Caco-2 (cell line): ENCODE measurements around the gene DYNC1H1. TPM values are rescaled to one million over a fixed set of nuclear protein-coding genes. Genes with fewer than 3 reads are reported as not detected.

Experiments used
- BruUV-seq: library from RNA; stranded (reverse); fragments of 400-500 nt; replicated peaks from 2 replicates; lab custom pipeline; 2021; lab: Mats Ljungman, UMichigan
- CTCF ChIA-PET: fragments of 300-600 bp; sonication (Branson Sonifier 250); formaldehyde crosslinking; loops from one replicate; lab custom pipeline; 2022; ENCODE audit warnings: antibody characterized with exemption; lab: Charles Lee
- POLR2A ChIA-PET: fragments of 300-600 bp; sonication (Branson Sonifier 250); formaldehyde crosslinking; loops from one replicate; lab custom pipeline; 2022; ENCODE audit warnings: antibody characterized with exemption; lab: Charles Lee
- DNase-seq, 2 experiments: peaks; one replicate each; pipeline versions ENCODE4 v3.0.0 to v3.0.0-alpha.2; 2020 to 2022
- H3K27me3 ChIP-seq: replicated peaks from 2 replicates; pipeline ENCODE4 v1.6.0; 2011; ENCODE audit warnings: low read length; ENCODE audit not compliant: control insufficient read depth, insufficient read depth
- H3K36me3 ChIP-seq: 2 replicates; pipeline ENCODE4 v1.5.1; 2011; ENCODE audit warnings: low read length; ENCODE audit not compliant: control insufficient read depth, insufficient read depth
- H3K4me1 ChIP-seq: fragments of 250-450 bp; sonication (Bioruptor Pico); 2 replicates; pipeline ENCODE4 v1.5.1; 2020; ENCODE audit warnings: mild to moderate bottlenecking
- H3K4me3 ChIP-seq: 2 replicates; pipeline ENCODE4 v1.5.1; 2011; ENCODE audit warnings: low read depth, mild to moderate bottlenecking, control low read depth, low read length
- H3K9me3 ChIP-seq: fragments of 250-450 bp; sonication (Bioruptor Pico); 2 replicates; pipeline ENCODE4 v1.5.1; 2020; ENCODE audit warnings: mild to moderate bottlenecking, moderate library complexity
- H3K27ac Mint-ChIP-seq: one replicate; pipeline ENCODE4 v1.8.0; 2022; ENCODE audit warnings: mixed read lengths; ENCODE audit not compliant: unreplicated experiment
- H3K27me3 Mint-ChIP-seq: one replicate; pipeline ENCODE4 v1.8.0; 2022; ENCODE audit warnings: mixed read lengths; ENCODE audit not compliant: insufficient read depth, unreplicated experiment
- H3K36me3 Mint-ChIP-seq: one replicate; pipeline ENCODE4 v1.8.0; 2022; ENCODE audit warnings: mild to moderate bottlenecking, mixed read lengths; ENCODE audit not compliant: insufficient read depth, unreplicated experiment
- H3K4me1 Mint-ChIP-seq: one replicate; pipeline ENCODE4 v1.8.0; 2022; ENCODE audit warnings: low read depth, mixed read lengths; ENCODE audit not compliant: unreplicated experiment
- H3K4me3 Mint-ChIP-seq: one replicate; pipeline ENCODE4 v1.8.0; 2022; ENCODE audit warnings: mild to moderate bottlenecking, moderate library complexity, mixed read lengths; ENCODE audit not compliant: unreplicated experiment
- H3K9me3 Mint-ChIP-seq: one replicate; pipeline ENCODE4 v1.8.0; 2022; ENCODE audit warnings: mixed read lengths; ENCODE audit not compliant: unreplicated experiment
- CTCF ChIP-seq, 2 experiments: fragments of 200-600 bp in 1 of 2; IDR thresholded peaks; 1 replicate in 1 of 2; 2 replicates in 1 of 2; pipeline versions ENCODE4 v1.5.1 to v1.8.0; 2011 to 2022; ENCODE audit warnings: antibody characterized with exemption in 1 of 2, control low read depth in 1 of 2, inconsistent platforms in 1 of 2, low read depth in 1 of 2, low read length in 1 of 2, mild to moderate bottlenecking in 1 of 2, moderate library complexity in 1 of 2; ENCODE audit not compliant: insufficient read depth in 1 of 2, severe bottlenecking in 1 of 2, unreplicated experiment in 1 of 2
- intact Hi-C: fragments of 100-400 bp; cut with micrococcal nuclease; formaldehyde crosslinking; loops from one replicate; pipeline ENCODE4 v1.10.0; 2022; ENCODE audit not compliant: unreplicated experiment
- total RNA-seq: library from RNA; stranded (reverse); gene quantifications from 2 replicates; pipeline ENCODE4 v1.2.3, GENCODE V29; 2022

DYNC1H1 gene
- total RNA-seq, 1 experiment from 2014 or later: 351 TPM

DNA sequence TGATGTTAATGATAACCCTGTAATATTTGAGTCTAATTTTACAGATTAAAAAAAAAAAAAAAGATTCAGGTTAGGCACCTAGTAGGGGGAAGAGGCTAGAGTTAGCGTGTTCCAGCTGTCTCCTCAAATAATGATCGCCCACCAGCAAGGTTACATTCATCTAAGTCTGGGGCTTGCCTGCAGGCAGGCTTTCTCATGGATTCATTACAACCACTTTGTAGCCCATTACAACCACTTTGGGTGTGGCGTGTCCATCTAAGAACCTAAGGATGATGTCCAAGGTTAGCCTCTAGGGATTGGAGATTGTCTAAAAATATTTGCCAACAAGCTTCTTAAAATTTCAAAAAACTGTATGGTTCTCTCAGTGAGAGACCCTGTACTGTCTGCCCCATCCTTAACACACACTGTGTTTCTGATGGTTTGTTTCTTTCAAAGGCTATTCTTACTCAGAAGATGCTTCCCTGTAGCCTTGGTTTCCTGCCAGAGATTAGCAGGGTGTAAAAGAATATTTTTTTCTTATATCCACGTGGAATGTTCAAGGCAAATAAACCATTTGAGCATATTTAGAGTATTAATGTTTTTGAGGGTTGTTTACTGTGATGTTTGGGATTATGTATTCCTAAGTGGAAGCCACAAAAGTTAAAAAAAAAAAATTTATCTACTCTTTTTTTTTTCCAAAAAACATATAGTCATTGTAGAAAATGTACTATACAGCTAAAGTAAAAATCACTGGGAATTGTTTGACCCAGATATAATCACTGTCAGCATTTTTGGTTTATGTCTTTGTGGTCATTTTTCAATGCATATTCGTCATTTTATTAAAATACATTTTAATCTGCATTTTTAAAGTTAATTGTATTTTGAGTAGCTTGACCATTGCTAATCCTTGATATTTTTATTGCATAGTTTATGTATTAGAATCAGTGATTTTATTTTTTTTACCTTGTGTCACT lies 1.7 kb downstream of the DYNC1H1 start:
- Histone ChIP-seq H3K4me3 (peak overlapping the region; percentile 84), H3K27me3 (no peaks in the 10 kb centered on the region), H3K36me3 (peaks cover 1% of the 10 kb centered on the region; the same call in 1 of the 2 replicates), H3K9me3 (no peaks in the 10 kb centered on the region), H3K4me1 (peaks cover 21% of the 10 kb centered on the region)
- Mint-ChIP-seq H3K4me3 (peak overlapping the region; percentile 79), H3K4me1 (peaks cover 12% of the 10 kb centered on the region), H3K9me3 (no peaks in the 10 kb centered on the region), H3K36me3 (peaks cover 35% of the 10 kb centered on the region), H3K27ac (no peak overlapping the region), H3K27me3 (no peaks in the 10 kb centered on the region)
- intact Hi-C loops: loop anchor here (10.0 kb wide), 1 partner anchor 79 kb away; no protein-coding TSS in a partner anchor
- CTCF ChIA-PET: no interaction called here
- BruUV-seq: TSS peak; percentile 29
- no peak for TF ChIP-seq CTCF (IDR thresholded peaks at IDR 0.05; ENCODE audit: insufficient read depth in 1 of 2, low read depth in 1 of 2, low read length in 1 of 2, severe bottlenecking in 1 of 2, unreplicated experiment in 1 of 2)
- DNase-seq: peak in 1 of 2 experiments; percentile 23
- POLR2A ChIA-PET: interaction anchor here (0.7 kb wide), 1 partner anchor 97 kb away, joined by 4 read pairs; no protein-coding TSS in a partner anchor

- Mint-ChIP-seq H3K36me3 (peaks cover 35% of the 10 kb centered on the region), H3K27ac (no peak overlapping the region), H3K4me3 (no peak overlapping the region), H3K27me3 (no peaks in the 10 kb centered on the region), H3K4me1 (peaks cover 12% of the 10 kb centered on the region), H3K9me3 (no peaks in the 10 kb centered on the region)
- Histone ChIP-seq H3K4me1 (peaks cover 20% of the 10 kb centered on the region), H3K4me3 (no peak overlapping the region), H3K36me3 (peaks cover 1% of the 10 kb centered on the region; the same call in 1 of the 2 replicates), H3K9me3 (no peaks in the 10 kb centered on the region), H3K27me3 (no peaks in the 10 kb centered on the region)
- TF ChIP-seq CTCF (IDR thresholded peaks at IDR 0.05; ENCODE audit: insufficient read depth in 1 of 2, low read depth in 1 of 2, low read length in 1 of 2, severe bottlenecking in 1 of 2, unreplicated experiment in 1 of 2): no peak
- ChIA-PET CTCF (no interaction called here), POLR2A (interaction anchor here (0.5 kb wide), 1 partner anchor 8 kb away, joined by 12 read pairs; no protein-coding TSS in a partner anchor)
- intact Hi-C loops: loop anchor here (10.0 kb wide), 1 partner anchor 78 kb away; no protein-coding TSS in a partner anchor
- no TSS peak for BruUV-seq
- no peak for DNase-seq
Measured at GRCh38 chr14:101966742-101967141, 2.4 kb downstream of the DYNC1H1 start.

DNA sequence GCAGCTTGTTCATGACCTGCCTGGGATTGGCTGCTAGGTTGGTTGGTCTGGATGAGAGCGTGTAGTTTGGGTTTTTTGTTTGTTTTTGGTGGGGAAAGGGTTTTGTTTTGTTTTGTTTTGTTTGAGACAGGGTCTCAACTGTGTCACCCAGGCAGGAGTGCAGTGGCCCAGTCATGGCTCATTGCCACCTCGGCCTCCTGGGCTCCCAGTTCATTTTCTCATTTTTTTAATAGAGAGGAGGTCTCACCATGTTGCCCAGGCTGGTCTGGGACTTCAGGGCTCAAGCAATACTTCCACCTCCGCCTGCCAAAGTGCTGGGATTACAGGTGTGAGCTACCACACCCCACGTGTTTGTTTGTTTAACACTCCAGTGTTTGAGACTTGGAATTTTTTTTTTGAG lies 3.8 kb downstream of the DYNC1H1 start:
- intact Hi-C loops: loop anchor here (10.0 kb wide), 1 partner anchor 77 kb away; no protein-coding TSS in a partner anchor

More for the DNA sequence above, 3.8 kb downstream of the DYNC1H1 start:
- no peaks in the 10 kb centered on the region for H3K27me3 Mint-ChIP-seq
- H3K27ac Mint-ChIP-seq: peak overlapping the region; percentile 50
- TF ChIP-seq CTCF (IDR thresholded peaks at IDR 0.05; ENCODE audit: insufficient read depth in 1 of 2, low read depth in 1 of 2, low read length in 1 of 2, severe bottlenecking in 1 of 2, unreplicated experiment in 1 of 2): no peak
- no peaks in the 10 kb centered on the region for H3K27me3 ChIP-seq
- H3K4me3 ChIP-seq: no peak overlapping the region
- BruUV-seq: no TSS peak
- H3K9me3 ChIP-seq: no peaks in the 10 kb centered on the region
- ChIA-PET CTCF (no interaction called here), POLR2A (no interaction called here)
- H3K36me3 Mint-ChIP-seq: peaks cover 35% of the 10 kb centered on the region
- H3K36me3 ChIP-seq: peaks cover 1% of the 10 kb centered on the region; the same call in 1 of the 2 replicates
- H3K4me3 Mint-ChIP-seq: no peak overlapping the region
- H3K4me1 Mint-ChIP-seq: peaks cover 12% of the 10 kb centered on the region
- no peaks in the 10 kb centered on the region for H3K9me3 Mint-ChIP-seq
- peaks cover 32% of the 10 kb centered on the region for H3K4me1 ChIP-seq
- no peak for DNase-seq
